SKM-1 treated with dmso at 0.1 percent for 144 hours (cell line): ENCODE results near the gene ATAD3C.
"Not testable (repeated sequence)": the region's sequence is repeated elsewhere in the genome, so short reads cannot be mapped to it uniquely, and the experiment has no call there.

Source experiments
- DNase-seq: peaks from one replicate; lab custom pipeline; 2025; ENCODE audit not compliant: unreplicated experiment; lab: John Stamatoyannopoulos, UW

ATAD3C gene

DNA sequence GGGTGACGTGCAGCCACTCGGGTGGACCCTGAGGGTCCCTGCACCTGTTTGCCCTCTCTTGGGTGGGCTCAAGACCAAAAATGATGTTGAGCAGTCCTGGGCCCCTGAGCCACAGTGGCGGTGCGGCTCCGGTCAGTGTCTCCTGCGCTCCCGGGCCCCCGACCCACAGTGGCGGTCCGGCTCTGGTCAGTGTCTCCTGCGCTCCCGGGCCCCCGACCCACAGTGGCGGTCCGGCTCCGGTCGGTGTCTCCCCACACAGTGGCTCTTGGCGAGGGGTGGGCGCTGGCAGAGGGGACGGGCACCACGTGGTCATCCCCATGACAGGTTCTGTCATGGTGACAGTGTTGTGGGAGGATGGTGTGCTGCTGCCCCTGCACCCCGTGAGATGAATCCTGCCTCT is 44.8 kb downstream of the ATAD3C start:
- not testable (repeated sequence) for DNase-seq

DNA sequence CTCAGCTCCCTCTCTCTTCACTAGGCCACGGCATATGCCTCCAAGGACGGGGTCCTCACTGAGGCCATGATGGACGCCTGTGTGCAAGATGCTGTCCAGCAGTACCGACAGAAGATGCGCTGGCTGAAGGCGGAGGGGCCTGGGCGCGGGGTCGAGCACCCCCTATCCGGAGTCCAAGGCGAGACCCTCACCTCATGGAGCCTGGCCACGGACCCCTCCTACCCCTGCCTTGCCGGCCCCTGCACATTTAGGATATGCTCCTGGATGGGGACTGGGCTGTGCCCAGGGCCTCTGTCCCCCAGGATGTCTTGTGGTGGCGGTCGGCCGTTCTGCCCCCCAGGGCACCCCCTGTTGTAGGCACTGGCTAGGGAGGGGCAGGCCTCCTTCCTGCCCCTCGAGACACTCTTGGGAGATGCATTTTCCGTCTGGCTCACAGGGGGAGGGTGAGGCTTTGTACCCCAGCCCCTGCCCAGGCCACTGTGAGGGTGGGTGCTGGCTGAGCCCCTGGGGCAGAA is 46.0 kb downstream of the ATAD3C start:
- not testable (repeated sequence) for DNase-seq

DNA sequence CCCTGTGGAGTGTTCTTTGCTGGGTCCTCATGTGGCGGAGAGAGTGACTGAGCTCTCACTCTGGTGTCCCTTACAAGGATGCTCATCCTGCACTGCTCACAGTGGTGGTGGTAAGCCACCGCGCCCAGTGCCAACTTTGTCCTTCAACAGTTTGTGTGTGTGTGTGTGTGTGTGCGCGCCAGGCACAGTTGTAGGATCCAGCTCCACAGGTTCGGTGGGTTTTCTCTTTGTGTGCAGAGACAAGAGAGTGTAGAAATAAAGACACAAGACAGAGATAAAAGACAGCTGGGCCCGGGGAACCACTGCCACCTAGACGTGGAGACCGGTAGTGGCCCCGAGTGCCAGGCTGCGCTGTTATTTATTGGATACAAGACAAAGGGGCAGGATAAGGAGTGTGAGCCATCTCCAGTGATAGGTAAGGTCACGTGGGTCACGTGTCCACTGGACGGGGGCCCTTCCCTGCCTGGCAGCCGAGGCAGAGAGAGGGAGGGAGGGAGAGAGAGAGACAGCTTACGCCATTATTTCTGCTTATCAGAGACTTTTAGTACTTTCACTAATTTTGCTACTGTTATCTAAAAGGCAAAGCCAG is 55.4 kb downstream of the ATAD3C start:
- DNase-seq = peak; percentile 46

DNA sequence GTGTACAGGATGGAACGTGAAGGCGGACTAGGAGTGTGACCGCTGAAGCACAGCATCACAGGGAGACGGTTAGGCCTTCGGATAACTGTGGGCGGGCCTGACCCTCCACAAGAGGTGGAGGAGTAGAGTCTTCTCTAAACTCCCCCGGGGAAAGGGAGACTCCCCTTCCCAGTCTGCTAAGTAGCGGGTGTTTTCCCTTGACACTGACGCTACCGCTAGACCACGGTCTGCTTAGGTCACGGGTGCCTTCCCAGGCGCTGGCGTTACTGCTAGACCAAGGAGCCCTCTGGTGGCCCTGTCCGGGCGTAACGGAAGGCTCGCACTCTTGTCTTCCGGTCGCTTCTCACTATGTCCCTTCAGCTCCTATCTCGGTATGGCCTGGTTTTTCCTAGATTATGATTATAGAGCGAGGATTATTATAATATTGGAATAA is 55.9 kb downstream of the ATAD3C start:
- DNase-seq = peak; percentile 10

DNA sequence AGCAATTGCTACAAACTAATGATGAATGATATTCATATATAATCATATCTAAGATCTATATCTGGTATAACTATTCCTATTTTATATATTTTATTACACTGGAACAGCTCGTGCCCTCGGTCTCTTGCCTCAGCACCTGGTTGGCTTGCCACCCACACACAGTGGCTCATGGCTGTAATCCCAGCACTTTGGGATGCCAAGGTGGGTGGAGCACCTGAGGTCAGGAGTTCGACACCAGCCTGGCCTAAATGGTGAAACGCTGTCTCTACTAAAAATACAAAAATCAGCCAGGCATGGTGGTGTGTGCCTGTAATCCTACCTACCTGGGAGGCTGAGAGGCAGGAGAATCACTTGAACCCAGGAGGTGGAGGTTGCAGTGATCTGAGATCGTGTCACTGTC is 56.3 kb downstream of the ATAD3C start:
- DNase-seq = not testable (repeated sequence)

DNA sequence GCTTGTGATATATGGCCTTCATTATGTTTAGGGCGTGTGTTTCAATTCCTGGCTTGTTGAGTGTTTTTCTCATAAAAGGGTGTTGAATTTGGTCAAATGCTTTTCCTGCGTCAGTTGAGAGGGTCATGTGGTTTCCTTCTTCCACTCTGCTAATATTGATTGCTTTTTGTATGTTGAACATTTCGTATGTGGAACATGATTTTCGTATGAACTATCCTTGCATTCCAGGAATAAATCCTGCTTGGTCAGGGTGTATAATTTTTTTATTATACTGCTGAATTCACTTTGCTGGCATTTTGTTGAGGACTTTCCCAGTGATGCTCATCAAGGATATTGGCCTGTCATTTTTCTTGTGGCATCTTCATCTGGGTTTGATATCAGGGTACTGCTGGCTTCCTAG is 57.8 kb downstream of the ATAD3C start:
- DNase-seq = no peak

DNA sequence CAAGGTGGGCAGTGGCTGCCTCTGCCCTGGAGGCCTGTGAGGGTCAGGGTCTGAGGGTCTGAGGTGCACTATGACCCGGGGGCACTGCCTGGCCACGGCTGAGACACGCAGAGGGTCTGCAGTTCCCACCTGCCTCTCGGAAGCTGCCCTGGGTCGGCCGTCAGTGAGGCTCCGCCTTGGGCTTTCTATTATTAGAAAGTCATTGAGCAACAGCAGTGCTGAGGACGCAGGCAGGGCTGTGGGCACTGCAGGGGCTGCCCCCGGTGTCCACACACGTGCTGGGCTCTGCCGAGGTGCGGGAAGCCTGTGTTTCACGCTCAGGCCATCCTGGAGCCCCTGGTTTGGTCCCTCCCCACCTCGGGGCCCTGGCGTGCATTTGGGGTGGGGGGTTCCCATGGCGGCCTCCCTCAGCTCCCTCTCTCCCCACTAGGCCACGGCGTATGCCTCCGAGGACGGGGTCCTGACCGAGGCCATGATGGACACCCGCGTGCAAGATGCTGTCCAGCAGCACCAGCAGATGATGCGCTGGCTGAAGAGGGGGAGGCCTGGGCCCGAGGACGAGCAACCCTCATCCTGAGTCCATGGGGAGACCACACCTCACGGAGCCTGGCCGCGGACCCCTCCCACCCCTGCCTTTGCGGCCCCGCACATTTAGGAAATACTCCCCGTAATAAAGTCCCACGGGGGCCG is 59.4 kb downstream of the ATAD3C start:
- not testable (repeated sequence) for DNase-seq

DNA sequence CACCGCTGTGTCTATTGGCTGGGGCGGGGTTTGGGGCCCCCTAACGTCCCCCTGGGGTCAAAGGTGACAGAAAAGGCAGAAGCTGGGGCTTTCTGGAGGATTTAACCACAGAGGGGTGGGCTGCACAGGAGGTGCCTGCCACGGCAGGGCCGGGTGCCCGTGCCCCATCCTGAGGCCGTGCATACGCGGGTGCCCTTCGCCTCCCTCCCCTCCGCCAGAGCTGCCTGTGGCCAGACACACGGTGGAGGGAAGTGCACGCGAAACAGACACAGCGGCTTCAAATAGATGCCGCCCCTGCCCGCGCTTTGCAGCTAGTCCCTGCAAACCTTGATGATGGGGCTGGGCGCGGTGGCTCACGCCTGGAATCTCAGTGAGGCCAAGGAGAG is 60.0 kb downstream of the ATAD3C start:
- not testable (repeated sequence) for DNase-seq

DNA sequence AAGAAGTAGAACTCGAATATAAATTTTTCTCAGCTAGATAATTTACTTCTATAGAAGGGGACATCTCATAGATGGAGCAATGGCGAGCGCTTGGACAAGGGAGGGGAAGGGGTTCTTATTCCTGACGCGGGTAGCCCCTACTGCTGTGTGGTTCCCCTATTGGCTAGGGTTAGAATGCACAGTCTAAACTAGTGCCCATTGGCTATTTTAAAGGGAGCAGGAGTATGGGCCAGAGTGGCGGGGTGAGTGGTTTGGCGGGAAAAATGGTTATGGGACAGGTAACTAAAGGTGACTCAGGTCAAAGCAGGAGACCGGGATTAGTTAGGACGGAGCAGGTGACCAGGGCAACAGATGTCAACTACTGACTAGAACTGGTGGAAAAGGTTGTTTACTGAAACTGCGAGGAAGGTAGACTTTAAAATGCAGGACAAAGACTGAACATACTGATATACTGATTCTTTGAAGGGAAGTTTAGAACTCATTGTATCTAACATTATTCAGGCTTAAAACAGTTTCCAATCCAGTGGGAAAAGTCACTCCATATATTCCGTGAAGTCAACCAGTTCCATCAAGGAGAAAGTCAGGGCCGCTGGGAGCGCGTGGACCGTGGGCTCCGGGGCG is 61.5 kb downstream of the ATAD3C start:
- DNase-seq = peak; percentile 4

DNA sequence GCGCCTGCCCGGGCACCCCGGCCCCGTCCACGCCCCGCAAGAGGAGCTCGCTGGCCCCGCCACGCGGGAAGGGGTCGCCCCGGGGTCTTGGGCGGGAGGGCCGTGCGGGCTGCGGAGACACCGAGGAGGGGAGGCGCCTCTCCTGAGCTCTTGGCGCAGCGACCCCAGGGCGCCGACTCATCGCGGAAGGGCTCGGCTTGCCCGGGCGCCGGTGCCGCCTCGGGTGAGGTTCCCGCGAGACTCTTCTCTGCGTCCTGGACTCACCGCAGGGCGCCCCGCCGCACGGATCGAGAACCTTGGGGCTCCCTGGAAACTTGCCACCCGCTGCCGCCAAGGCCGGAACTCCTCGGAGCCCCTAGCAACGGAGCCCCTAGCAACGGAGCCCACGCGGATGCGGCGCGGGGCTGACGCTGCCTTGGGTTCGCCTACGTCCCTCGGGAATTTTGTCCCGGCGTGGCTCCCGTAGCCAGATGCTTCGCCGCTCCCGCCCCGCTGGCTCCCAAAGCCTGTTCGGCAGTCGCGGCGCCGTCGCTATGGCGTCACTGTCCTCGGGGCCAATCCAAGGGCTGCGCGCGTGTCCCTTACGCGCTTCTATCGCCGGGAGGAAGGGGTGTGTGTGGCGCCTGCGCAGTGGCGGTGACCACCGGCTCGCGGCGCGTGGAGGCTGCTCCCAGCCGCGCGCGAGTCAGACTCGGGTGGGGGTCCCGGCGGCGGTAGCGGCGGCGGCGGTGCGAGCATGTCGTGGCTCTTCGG is 62.2 kb downstream of the ATAD3C start, which contains the start of gene ATAD3A:
Gene ATAD3A, plus strand, starts transcription at position 630 of the 753 bp plus-strand sequence. Its CDS starts 107 bp downstream, at position 737.
- DNase-seq = peak; percentile 91

DNA sequence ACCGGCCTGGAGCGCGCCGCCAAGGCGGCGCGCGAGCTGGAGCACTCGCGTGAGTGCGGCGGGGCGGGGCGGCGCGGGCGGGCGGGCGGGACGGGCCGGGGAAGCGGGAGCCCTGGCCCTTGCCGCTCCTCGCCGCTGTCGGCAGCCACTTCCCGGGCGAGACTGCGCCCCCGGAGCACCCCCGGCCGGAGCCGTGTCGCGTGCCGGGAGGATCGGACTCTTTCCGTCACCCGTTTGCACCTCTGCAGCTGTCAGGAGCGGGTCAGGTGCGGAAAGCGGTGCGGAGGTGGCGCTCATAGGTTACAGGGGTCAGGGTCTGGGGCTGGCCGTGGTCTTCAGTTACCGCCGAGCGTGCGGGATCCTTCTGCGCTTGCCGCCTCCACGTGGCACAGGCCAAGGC is 62.9 kb downstream of the ATAD3C start:
- DNase-seq = not testable (repeated sequence)

DNA sequence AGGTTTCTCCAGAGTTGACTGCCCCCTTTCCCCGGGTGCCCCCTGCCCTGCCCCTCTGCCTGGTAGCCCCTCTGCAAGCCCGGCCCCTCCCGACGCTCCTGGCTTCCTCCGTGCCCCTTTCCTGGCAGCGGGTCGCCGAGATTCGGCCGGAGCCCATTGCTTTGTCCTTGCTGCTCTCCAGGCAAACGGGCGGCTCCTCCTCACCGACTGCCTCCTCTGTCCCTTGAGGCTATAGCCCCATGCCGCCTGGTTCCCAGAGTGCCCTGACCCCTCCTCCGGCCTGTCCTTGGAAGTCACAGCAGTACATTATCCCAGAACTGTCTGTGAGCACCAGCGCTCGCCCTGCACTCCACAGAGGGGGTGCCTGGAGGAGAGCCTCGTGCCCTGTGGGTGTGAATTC is 64.2 kb downstream of the ATAD3C start:
- DNase-seq = not testable (repeated sequence)

DNA sequence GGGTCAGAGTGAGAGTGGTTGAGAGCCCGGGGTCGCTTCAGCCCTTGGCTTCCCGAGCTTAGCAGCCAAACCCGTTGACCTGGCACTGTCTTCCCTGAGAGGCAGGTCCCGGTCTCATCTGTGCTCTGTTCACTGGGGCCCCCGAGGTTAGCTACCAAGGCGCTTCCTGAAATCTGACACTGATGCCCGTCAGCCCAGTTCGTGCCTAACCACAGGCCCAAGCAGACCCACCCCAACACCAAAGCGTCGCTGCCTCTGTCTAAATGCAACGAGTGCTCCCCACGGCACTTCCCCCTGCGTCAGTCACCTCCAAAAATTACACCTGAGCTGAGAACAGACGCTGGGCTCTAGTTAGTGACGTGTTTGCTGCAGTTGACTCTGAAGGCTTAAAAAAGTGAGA is 64.9 kb downstream of the ATAD3C start:
- DNase-seq = not testable (repeated sequence)

DNA sequence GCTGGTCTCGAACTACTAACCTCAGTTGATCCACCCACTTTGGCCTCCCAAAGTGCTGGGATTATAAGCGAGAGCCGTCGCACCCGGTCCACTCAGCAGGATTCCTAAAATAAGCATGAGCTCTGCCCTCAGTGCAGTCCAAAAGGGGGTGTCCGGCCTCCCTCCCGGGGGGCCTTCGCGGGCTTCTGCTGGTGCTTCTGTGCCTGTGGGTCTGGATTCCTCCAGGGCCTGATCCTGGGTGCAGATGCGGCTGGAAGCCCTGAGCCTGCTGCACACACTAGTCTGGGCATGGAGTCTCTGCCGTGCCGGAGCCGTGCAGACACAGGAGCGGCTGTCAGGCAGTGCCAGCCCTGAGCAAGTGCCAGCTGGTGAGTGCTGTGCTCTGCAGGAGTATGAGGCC is 67.4 kb downstream of the ATAD3C start:
- not testable (repeated sequence) for DNase-seq

DNA sequence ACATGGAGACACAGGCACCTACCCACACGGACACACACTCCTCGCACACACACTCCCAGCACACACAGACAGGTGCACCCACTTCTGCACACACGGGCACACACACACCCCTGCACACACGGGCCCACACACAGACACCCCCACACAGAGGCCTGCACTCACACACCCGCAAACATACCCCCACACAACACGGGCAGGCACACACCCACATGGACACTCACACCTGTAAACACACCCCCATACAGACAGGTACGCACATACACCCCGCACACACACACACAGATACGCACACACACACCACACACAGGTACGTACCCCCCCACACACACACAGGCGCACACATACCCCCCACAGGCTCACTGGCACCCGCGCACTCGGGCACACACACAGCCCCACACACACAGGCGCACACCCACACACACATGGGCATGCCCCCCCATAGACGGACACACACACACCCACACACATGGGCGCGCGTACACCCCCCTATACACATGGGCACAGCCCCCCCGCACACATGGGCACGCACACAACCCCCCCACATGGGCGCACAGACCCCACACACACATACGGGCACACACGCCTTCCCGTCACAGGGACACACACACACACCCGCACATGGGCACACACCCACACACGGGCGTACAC is 68.6 kb downstream of the ATAD3C start:
- DNase-seq = no peak

DNA sequence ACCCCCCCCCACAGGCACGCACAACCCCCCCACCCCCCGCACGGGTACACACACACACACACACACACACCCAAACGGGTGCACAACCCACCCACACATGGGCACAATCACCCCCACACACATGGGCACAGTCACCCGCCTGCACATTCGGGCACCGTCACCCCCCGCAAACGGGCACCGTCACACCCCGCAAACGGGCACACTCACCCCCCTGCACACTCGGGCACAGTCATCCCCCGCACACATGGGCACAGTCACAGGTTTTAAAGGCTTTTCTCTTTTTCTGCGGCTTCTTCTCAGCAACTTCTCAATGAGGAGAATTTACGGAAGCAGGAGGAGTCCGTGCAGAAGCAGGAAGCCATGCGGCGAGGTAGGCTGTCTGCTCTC is 69.1 kb downstream of the ATAD3C start:
- not testable (repeated sequence) for DNase-seq
